Subcutaneous adipose tissue (tissue), 4 donors: ENCODE results near the gene DDAH1. TPM values are rescaled to one million over a fixed set of nuclear protein-coding genes. Genes with fewer than 3 reads are reported as not detected.

ENCODE experiments used
- CTCF ChIP-seq: fragments of 450-650 bp; IDR thresholded peaks from one replicate; pipeline ENCODE4 v1.5.1; 2016; ENCODE audit warnings: low read depth, mild to moderate bottlenecking, control low read depth, antibody characterized with exemption, moderate library complexity
- total RNA-seq, 4 donors: library from RNA; depleted of rRNA; stranded (reverse); fragments of >200 nt; gene quantifications; one replicate each; pipeline ENCODE4 v1.1.0, GENCODE V29; 2016

The DDAH1 gene
- total RNA-seq, 4 donors from 2014 or later: 13.9 to 27.6 (median 14.3) TPM

- no peak for TF ChIP-seq CTCF
Observed at GRCh38 chr1:85494904-85495266, 29.9 kb upstream of the DDAH1 start.

GRCh38 chr1:85494074-85494903, 29.3 kb upstream of the DDAH1 start:
- TF ChIP-seq CTCF: no peak

- TF ChIP-seq CTCF: no peak
Observed at GRCh38 chr1:85490270-85490985, 25.5 kb upstream of the DDAH1 start.

- TF ChIP-seq CTCF: no peak
Observed at GRCh38 chr1:85488126-85488525, 23.2 kb upstream of the DDAH1 start.

GRCh38 chr1:85485516-85485915, 20.6 kb upstream of the DDAH1 start:
- TF ChIP-seq CTCF: no peak

GRCh38 chr1:85484716-85485115, 19.8 kb upstream of the DDAH1 start:
- TF ChIP-seq CTCF: no peak

GRCh38 chr1:85484264-85484663, 19.3 kb upstream of the DDAH1 start:
- TF ChIP-seq CTCF: no peak
